HG03571 (cell line): ENCODE data around the gene GPHN.
"Not testable (repeated sequence)": the region's sequence is repeated elsewhere in the genome, so short reads cannot be mapped to it uniquely, and the experiment has no call there.

Experiments
- ATAC-seq: cut with Tn5 transposase; IDR thresholded peaks from one replicate; pipeline ENCODE4 v1.9.1; 2021; ENCODE audit not compliant: unreplicated experiment

The GPHN gene

GRCh38 chr14:67016856-67017255 is 508.9 kb downstream of the GPHN start:
- no peak for ATAC-seq

GRCh38 chr14:67018720-67019119 is 510.8 kb downstream of the GPHN start:
- no peak for ATAC-seq

- no peak for ATAC-seq
Measured at GRCh38 chr14:67019796-67020195, 511.8 kb downstream of the GPHN start.

- no peak for ATAC-seq
Measured at GRCh38 chr14:67031920-67032774, 524.2 kb downstream of the GPHN start.

- no peak for ATAC-seq
Measured at GRCh38 chr14:67045440-67045839, 537.5 kb downstream of the GPHN start.

- ATAC-seq, result no peak
Measured at GRCh38 chr14:67050896-67051295, 542.9 kb downstream of the GPHN start.

GRCh38 chr14:67056684-67057083 is 548.7 kb downstream of the GPHN start:
- ATAC-seq, result no peak

GRCh38 chr14:67059596-67059995 is 551.6 kb downstream of the GPHN start:
- ATAC-seq, result no peak

GRCh38 chr14:67060546-67060945 is 552.6 kb downstream of the GPHN start:
- ATAC-seq, result no peak

- ATAC-seq, result not testable (repeated sequence)
Measured at GRCh38 chr14:67067070-67067814, 559.3 kb downstream of the GPHN start.

GRCh38 chr14:67068251-67068650 is 560.3 kb downstream of the GPHN start:
- no peak for ATAC-seq

- no peak for ATAC-seq
Measured at GRCh38 chr14:67071506-67071905, 563.6 kb downstream of the GPHN start.

GRCh38 chr14:67077921-67078320 is 570.0 kb downstream of the GPHN start:
- no peak for ATAC-seq

GRCh38 chr14:67079846-67080245 is 571.9 kb downstream of the GPHN start:
- no peak for ATAC-seq

GRCh38 chr14:67108230-67108629 is 600.3 kb downstream of the GPHN start:
- ATAC-seq, result no peak

GRCh38 chr14:67111022-67111421 is 603.1 kb downstream of the GPHN start:
- ATAC-seq, result no peak

- ATAC-seq, result no peak
Measured at GRCh38 chr14:67112344-67112743, 604.4 kb downstream of the GPHN start.

- ATAC-seq, result no peak
Measured at GRCh38 chr14:67127174-67127573, 619.2 kb downstream of the GPHN start.

GRCh38 chr14:67129768-67130167 is 621.8 kb downstream of the GPHN start:
- no peak for ATAC-seq

- no peak for ATAC-seq
Measured at GRCh38 chr14:67131691-67132090, 623.7 kb downstream of the GPHN start.

- ATAC-seq, result no peak
Measured at GRCh38 chr14:67133144-67133543, 625.2 kb downstream of the GPHN start.
